H1 (cell line): ENCODE measurements around the gene NLRP11. TPM values are rescaled to one million over a fixed set of nuclear protein-coding genes. Genes with fewer than 3 reads are reported as not detected.

Experiments used
- ASH2L ChIP-seq: fragments of 200-600, 300-600 bp; sonication (generic); IDR thresholded peaks from one replicate; pipeline ENCODE4 v1.7.1; 2017; ENCODE audit warnings: low read length
- CBX8 ChIP-seq: fragments of 300-800, 300-1000 bp; sonication (generic); IDR thresholded peaks from 2 replicates; pipeline ENCODE4 v1.7.1; 2016; ENCODE audit warnings: low read depth, low read length, borderline replicate concordance
- CTBP2 ChIP-seq: IDR thresholded peaks from 2 replicates; pipeline ENCODE4 v1.7.0; 2011; ENCODE audit warnings: borderline replicate concordance, mild to moderate bottlenecking, moderate library complexity, mixed read lengths, low read length; ENCODE audit not compliant: insufficient read depth, insufficient read length
- HDAC6 ChIP-seq: IDR thresholded peaks from one replicate; pipeline ENCODE4 v1.7.1; 2012; ENCODE audit warnings: low read depth, mild to moderate bottlenecking, inconsistent platforms, low read length, moderate library complexity
- POU5F1 ChIP-seq: IDR thresholded peaks from 2 replicates; pipeline ENCODE4 v1.6.1; 2011; ENCODE audit warnings: low read depth, mild to moderate bottlenecking, low read length, moderate library complexity
- RBBP5 ChIP-seq: IDR thresholded peaks from 2 replicates; pipeline ENCODE4 v1.7.1; 2012; ENCODE audit warnings: low read depth, mild to moderate bottlenecking, inconsistent platforms, low read length, moderate library complexity, borderline replicate concordance
- TCF12 ChIP-seq: IDR thresholded peaks from 2 replicates; pipeline ENCODE4 v1.6.1; 2011; ENCODE audit warnings: low read depth, mild to moderate bottlenecking, low read length
- ZNF274 ChIP-seq: IDR thresholded peaks from 2 replicates; pipeline ENCODE4 v1.7.0; 2012; ENCODE audit warnings: low read length, borderline replicate concordance; ENCODE audit errors: extremely low read depth
- polyA plus RNA-seq, 7 experiments: library from polyadenylated mRNA; depleted of rRNA in 3 of 7; stranded (reverse) in 5 of 7; unstranded in 2 of 7; fragments of >200 nt in 5 of 7; fragments of 200-250 nt in 2 of 7; gene quantifications; 1 replicate in 5 of 7; 2 replicates in 1 of 7; 4 replicates in 1 of 7; pipeline versions ENCODE4 v1.2.1 to v1.2.3, GENCODE V29; 2011 to 2013; ENCODE audit warnings: missing spikeins in 2 of 7, mixed read lengths in 2 of 7
- total RNA-seq: library from RNA; stranded (reverse); fragmentation: NEBNext Ultra II Directional; extraction: Animal tissue kit (Norgen Biotek cat#: 25700); gene quantifications from 2 replicates; pipeline ENCODE4 v1.2.1, GENCODE V29; 2021
- TF ChIP-seq, protein P1 (sequence below): fragments of 300-600 bp; sonication (generic); IDR thresholded peaks from 2 replicates; pipeline ENCODE4 v1.7.1; 2012; ENCODE audit warnings: low read length, moderate library complexity, mild to moderate bottlenecking, inconsistent platforms; ENCODE audit not compliant: insufficient replicate concordance
- TF ChIP-seq, protein P2 (sequence below): IDR thresholded peaks from 2 replicates; pipeline ENCODE4 v1.6.1; 2012; ENCODE audit warnings: low read length, inconsistent platforms

NLRP11 gene
- total and polyA plus RNA-seq, 2 of the 8 experiments (the other 6 are each of a cell fraction or from before 2014, with no cell fraction given): not detected

DNA sequence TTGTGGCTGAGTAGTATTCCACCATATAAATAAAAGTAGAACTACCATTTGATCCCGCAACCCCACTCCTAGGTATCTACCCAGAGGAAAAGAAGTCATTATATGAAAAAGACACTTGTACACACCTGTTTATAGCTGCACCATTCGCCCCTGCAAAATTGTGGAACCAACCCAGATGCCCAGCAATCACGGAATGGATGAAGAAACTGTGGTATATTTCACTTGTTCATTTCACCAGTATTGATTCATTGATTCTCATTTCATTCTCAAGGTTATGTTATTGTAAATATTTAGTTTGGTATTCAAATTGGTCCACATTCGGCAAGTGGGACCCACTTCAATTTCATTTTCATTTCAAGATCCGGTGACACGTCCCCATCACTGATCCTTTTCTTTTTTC lies 81.1 kb downstream of the NLRP11 start (continued):
- TF ChIP-seq, protein P1, sequence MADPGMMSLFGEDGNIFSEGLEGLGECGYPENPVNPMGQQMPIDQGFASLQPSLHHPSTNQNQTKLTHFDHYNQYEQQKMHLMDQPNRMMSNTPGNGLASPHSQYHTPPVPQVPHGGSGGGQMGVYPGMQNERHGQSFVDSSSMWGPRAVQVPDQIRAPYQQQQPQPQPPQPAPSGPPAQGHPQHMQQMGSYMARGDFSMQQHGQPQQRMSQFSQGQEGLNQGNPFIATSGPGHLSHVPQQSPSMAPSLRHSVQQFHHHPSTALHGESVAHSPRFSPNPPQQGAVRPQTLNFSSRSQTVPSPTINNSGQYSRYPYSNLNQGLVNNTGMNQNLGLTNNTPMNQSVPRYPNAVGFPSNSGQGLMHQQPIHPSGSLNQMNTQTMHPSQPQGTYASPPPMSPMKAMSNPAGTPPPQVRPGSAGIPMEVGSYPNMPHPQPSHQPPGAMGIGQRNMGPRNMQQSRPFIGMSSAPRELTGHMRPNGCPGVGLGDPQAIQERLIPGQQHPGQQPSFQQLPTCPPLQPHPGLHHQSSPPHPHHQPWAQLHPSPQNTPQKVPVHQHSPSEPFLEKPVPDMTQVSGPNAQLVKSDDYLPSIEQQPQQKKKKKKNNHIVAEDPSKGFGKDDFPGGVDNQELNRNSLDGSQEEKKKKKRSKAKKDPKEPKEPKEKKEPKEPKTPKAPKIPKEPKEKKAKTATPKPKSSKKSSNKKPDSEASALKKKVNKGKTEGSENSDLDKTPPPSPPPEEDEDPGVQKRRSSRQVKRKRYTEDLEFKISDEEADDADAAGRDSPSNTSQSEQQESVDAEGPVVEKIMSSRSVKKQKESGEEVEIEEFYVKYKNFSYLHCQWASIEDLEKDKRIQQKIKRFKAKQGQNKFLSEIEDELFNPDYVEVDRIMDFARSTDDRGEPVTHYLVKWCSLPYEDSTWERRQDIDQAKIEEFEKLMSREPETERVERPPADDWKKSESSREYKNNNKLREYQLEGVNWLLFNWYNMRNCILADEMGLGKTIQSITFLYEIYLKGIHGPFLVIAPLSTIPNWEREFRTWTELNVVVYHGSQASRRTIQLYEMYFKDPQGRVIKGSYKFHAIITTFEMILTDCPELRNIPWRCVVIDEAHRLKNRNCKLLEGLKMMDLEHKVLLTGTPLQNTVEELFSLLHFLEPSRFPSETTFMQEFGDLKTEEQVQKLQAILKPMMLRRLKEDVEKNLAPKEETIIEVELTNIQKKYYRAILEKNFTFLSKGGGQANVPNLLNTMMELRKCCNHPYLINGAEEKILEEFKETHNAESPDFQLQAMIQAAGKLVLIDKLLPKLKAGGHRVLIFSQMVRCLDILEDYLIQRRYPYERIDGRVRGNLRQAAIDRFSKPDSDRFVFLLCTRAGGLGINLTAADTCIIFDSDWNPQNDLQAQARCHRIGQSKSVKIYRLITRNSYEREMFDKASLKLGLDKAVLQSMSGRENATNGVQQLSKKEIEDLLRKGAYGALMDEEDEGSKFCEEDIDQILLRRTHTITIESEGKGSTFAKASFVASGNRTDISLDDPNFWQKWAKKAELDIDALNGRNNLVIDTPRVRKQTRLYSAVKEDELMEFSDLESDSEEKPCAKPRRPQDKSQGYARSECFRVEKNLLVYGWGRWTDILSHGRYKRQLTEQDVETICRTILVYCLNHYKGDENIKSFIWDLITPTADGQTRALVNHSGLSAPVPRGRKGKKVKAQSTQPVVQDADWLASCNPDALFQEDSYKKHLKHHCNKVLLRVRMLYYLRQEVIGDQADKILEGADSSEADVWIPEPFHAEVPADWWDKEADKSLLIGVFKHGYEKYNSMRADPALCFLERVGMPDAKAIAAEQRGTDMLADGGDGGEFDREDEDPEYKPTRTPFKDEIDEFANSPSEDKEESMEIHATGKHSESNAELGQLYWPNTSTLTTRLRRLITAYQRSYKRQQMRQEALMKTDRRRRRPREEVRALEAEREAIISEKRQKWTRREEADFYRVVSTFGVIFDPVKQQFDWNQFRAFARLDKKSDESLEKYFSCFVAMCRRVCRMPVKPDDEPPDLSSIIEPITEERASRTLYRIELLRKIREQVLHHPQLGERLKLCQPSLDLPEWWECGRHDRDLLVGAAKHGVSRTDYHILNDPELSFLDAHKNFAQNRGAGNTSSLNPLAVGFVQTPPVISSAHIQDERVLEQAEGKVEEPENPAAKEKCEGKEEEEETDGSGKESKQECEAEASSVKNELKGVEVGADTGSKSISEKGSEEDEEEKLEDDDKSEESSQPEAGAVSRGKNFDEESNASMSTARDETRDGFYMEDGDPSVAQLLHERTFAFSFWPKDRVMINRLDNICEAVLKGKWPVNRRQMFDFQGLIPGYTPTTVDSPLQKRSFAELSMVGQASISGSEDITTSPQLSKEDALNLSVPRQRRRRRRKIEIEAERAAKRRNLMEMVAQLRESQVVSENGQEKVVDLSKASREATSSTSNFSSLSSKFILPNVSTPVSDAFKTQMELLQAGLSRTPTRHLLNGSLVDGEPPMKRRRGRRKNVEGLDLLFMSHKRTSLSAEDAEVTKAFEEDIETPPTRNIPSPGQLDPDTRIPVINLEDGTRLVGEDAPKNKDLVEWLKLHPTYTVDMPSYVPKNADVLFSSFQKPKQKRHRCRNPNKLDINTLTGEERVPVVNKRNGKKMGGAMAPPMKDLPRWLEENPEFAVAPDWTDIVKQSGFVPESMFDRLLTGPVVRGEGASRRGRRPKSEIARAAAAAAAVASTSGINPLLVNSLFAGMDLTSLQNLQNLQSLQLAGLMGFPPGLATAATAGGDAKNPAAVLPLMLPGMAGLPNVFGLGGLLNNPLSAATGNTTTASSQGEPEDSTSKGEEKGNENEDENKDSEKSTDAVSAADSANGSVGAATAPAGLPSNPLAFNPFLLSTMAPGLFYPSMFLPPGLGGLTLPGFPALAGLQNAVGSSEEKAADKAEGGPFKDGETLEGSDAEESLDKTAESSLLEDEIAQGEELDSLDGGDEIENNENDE: no peak
- TF ChIP-seq TCF12 (no peak), ZNF274 (no peak), CTBP2 (no peak), HDAC6 (no peak), ASH2L (no peak), CBX8 (no peak), POU5F1 (no peak), RBBP5 (no peak)
- TF ChIP-seq, protein P2, sequence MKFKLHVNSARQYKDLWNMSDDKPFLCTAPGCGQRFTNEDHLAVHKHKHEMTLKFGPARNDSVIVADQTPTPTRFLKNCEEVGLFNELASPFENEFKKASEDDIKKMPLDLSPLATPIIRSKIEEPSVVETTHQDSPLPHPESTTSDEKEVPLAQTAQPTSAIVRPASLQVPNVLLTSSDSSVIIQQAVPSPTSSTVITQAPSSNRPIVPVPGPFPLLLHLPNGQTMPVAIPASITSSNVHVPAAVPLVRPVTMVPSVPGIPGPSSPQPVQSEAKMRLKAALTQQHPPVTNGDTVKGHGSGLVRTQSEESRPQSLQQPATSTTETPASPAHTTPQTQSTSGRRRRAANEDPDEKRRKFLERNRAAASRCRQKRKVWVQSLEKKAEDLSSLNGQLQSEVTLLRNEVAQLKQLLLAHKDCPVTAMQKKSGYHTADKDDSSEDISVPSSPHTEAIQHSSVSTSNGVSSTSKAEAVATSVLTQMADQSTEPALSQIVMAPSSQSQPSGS: no peak
